Stimulated activated CD8-positive, alpha-beta memory T cell treated with anti-CD3 and anti-CD28 coated beads, Interleukin-2, amount 100 ng/mL, for 1 hour (primary cell): ENCODE results near the gene ABCA8.
"Not testable (repeated sequence)": the region's sequence is repeated elsewhere in the genome, so short reads cannot be mapped to it uniquely, and the experiment has no call there.

Experiments used
- DNase-seq, 2 donors: peaks; one replicate each; pipeline ENCODE4 v3.0.0-alpha.2; 2020; ENCODE audit warnings: low read depth in 2 of 2

ABCA8 gene, protein sequence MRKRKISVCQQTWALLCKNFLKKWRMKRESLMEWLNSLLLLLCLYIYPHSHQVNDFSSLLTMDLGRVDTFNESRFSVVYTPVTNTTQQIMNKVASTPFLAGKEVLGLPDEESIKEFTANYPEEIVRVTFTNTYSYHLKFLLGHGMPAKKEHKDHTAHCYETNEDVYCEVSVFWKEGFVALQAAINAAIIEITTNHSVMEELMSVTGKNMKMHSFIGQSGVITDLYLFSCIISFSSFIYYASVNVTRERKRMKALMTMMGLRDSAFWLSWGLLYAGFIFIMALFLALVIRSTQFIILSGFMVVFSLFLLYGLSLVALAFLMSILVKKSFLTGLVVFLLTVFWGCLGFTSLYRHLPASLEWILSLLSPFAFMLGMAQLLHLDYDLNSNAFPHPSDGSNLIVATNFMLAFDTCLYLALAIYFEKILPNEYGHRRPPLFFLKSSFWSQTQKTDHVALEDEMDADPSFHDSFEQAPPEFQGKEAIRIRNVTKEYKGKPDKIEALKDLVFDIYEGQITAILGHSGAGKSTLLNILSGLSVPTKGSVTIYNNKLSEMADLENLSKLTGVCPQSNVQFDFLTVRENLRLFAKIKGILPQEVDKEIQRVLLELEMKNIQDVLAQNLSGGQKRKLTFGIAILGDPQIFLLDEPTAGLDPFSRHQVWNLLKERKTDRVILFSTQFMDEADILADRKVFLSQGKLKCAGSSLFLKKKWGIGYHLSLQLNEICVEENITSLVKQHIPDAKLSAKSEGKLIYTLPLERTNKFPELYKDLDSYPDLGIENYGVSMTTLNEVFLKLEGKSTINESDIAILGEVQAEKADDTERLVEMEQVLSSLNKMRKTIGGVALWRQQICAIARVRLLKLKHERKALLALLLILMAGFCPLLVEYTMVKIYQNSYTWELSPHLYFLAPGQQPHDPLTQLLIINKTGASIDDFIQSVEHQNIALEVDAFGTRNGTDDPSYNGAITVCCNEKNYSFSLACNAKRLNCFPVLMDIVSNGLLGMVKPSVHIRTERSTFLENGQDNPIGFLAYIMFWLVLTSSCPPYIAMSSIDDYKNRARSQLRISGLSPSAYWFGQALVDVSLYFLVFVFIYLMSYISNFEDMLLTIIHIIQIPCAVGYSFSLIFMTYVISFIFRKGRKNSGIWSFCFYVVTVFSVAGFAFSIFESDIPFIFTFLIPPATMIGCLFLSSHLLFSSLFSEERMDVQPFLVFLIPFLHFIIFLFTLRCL (N-terminal part only)

DNA sequence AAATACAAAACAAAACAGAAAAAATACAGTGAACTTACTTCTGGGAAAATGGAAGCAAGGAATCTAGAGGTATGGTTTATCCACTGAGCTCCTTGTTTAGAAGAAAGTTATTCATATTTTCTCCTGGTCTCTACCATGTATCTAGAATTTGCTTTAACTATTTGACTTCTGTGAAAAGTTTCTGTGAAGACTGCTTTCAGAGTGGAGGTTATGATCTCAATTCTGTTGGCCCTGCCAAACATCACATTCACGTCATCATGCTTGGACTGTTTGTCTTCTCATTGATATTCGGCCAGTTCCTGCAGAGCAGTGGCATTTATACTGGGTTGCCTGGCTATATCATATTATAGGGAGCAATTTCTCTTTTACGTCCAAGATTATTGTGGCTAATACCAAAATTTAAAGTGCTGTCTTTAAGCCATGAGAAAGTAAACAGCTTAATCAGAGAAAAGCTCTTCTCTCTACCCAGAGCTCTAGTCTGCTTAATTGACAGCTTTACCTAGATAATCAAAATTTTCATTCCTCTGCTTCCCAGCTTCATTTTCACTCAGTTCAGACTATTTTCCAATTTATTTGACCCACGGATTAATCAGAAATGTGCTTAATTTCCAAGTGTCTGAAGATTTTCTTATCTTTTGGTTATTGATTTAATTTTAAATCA is at the start of gene ABCA8:
ABCA8 (minus strand) TSS at position 212 of the 661 bp plus-strand sequence. CDS start 13,358 bp downstream, outside the sequence.
- no peak for DNase-seq

DNA sequence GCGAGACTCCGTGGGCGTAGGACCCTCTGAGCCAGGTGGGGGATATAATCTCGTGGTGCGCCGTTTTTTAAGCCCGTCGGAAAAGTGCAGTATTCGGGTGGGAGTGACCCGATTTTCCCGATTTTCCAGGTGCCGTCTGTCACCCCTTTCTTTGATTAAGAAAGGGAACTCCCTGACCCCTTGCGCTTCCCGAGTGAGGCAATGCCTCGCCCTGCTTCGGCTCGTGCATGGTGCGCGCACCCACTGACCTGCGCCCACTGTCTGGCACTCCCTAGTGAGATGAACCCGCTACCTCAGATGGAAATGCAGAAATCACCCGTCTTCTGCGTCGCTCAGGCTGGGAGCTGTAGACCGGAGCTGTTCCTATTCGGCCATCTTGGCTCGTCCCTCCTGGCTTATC is 49.6 kb upstream of the ABCA8 start:
- DNase-seq: not testable (repeated sequence)

- not testable (repeated sequence) for DNase-seq
Measured at GRCh38 chr17:68999743-69000142, 44.6 kb upstream of the ABCA8 start.

DNA sequence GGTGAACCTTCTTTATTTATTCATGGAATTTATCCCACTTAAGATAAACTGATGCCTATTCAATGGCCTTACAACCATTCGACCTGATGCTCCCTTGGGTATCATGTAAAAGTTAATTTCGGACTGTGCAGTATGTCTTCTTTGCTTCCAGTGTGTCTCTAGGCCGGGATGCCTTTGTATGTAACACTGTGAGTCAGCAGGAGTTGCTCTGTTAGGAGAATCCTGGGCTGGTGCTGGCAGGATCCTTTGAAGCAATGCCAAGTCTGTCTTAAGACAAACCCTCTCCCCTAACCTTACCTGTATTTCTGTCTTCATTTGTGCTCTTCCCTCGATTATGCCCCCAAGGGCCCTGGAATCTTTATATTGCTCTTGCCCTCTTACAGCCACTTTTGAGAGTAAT is 37.9 kb upstream of the ABCA8 start:
- DNase-seq: no peak

GRCh38 chr17:68987966-68988365 is 32.8 kb upstream of the ABCA8 start:
- no peak for DNase-seq

DNA sequence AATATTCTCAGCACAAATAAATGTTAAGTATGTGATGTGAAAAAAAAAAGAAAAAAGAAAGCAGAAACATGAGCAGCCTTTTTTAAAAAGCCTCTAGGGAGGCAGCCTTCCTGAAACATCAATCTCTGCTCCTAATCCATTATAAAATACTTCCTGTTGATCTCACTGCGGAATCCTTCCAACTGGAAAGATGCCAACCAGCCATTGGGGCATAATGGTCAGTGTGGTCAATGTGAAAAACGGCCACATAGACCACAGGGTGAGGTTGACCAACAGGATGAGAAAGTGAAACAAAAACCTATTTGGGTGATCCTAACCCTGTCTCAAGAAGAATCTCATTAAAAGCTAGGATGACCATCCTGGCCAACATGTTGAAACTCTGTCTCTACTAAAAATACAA is 26.1 kb upstream of the ABCA8 start:
- DNase-seq: no peak

GRCh38 chr17:68973098-68973846 is 18.1 kb upstream of the ABCA8 start:
- no peak for DNase-seq

DNA sequence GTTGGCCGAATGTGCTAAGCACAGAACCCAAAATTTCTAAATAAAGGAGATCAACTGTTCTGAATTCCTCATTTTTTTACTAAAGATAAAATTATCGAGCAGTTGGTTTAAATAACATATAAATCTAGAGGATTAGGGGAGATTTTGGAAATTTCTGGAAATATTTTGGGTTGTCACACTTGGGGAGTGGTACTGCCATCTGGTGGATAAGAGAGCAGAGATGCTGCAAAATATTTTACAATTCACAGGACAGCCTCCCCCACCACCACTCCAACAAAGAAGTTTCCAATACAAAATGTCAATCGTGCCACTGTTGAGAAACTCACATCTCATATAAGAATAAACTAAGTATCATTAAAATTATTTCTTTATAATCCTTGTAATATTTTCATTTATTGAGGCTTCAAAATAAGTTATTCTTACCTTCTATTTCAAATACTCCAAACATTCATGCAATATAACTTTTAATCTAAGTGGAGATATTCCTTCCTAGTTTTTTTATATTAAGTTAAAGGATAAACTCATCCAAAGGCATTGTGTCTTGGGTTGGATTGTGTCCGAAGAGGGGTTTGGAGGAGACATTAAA is 17.0 kb upstream of the ABCA8 start:
- DNase-seq: no peak

DNA sequence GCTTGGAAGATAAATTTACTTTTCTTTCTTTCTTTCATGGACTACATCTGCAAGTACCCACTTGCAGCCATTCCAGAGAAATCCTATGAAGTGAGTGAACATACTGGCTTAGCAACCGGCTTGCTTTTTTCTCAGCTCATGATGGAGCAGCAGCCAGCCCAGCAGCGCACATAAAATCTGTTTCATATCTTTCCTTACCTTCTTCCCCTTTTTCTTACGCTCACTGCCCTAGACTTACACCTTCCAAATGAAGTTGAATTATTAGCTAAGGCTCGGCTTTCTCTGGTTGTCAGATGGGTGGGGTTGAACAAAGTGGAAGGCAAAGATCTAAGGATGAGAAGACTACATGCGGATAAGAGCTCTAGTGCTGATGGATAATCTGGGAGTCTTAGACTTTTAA is 13.9 kb upstream of the ABCA8 start:
- DNase-seq: no peak

GRCh38 chr17:68963958-68964357 is 8.8 kb upstream of the ABCA8 start:
- DNase-seq: no peak

DNA sequence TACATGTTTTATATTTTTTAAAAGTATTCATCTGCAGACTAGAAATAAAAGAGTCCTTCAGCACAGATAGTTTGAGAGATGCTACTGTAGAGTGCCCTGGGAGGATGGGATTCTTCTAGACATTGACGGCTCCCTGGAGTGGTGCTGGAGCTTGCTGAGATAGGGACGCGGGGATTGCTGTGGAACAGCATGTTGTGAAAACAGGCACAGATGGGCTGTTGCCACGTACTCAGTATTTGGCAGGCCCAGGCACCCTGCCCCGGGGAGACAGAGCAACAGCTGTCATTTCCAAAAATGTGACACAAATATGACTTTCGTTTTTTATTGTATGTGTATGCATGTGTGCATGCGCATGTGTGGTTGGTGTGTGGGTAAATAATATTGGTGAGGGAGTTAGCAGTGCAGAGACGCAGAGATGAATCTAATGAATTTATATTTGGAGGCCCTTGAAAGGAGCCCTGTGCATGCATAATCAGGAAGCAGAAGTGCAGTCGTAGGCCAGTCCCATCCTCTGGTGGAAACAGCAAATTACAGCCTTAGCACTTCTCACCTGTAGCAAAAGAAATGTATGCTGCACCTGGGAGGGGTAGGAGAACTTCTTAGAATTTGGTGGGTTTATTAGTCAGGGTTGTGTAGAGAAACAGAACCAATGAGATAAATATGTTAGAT is 6.2 kb upstream of the ABCA8 start:
- DNase-seq: no peak

GRCh38 chr17:68959117-68959516 is 3.9 kb upstream of the ABCA8 start:
- not testable (repeated sequence) for DNase-seq

DNA sequence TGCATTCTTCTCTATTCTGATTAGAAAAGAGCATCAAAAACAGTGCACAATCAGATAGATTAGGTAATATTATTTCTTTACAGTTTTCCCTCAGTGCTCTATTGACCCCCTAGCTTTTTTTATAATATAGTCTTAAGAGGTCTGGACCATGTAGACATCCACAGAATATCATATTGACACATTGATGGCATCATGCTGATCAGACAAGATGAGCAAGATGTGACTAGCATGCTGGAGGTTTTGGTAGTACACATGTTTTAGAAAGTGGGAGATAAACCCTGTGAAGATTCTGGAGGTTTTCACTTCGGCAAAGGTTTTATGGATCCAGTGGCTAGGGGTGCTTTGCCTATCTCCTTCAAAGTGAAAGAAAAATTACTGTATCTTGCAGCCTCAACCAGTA is 2.8 kb upstream of the ABCA8 start:
- DNase-seq: no peak

- no peak for DNase-seq
Measured at GRCh38 chr17:68954146-68954896, 871 bp downstream of the ABCA8 start.

- DNase-seq: no peak
Measured at GRCh38 chr17:68953340-68953997, 1.7 kb downstream of the ABCA8 start.

- DNase-seq: no peak
Measured at GRCh38 chr17:68950725-68951124, 4.5 kb downstream of the ABCA8 start.

- not testable (repeated sequence) for DNase-seq
Measured at GRCh38 chr17:68947868-68948267, 7.3 kb downstream of the ABCA8 start.

- no peak for DNase-seq
Measured at GRCh38 chr17:68944435-68945035, 10.7 kb downstream of the ABCA8 start.
